ENCODE data around the gene PPEF1. TPM values are rescaled to one million over a fixed set of nuclear protein-coding genes. Genes with fewer than 3 reads are reported as not detected.
"Not testable (repeated sequence)": the region's sequence is repeated elsewhere in the genome, so short reads cannot be mapped to it uniquely, and the experiment has no call there.

Gene PPEF1
- total RNA-seq, 1 experiment from 2014 or later: not detected

- Histone ChIP-seq H3K27ac (ENCODE audit: low read length) (no peak overlapping the region), H3K9me2 (replicated peaks; ENCODE audit: insufficient read depth, low read length) (no peaks in the 10 kb centered on the region), H3K4me2 (ENCODE audit: low read depth, low read length, poor library complexity, severe bottlenecking) (no peak overlapping the region), H3K9ac (ENCODE audit: low read length) (no peak overlapping the region), H3K79me2 (ENCODE audit: low read length) (no peaks in the 10 kb centered on the region), H3K9me3 (ENCODE audit: low read length) (no peaks in the 10 kb centered on the region), H2AFZ (ENCODE audit: low read length) (no peak overlapping the region), H3K36me3 (ENCODE audit: insufficient read depth, low read length) (no peaks in the 10 kb centered on the region), H3K4me1 (ENCODE audit: low read length) (no peaks in the 10 kb centered on the region), H4K20me1 (ENCODE audit: insufficient read depth, low read depth, low read length) (no peaks in the 10 kb centered on the region), H3K27me3 (ENCODE audit: low read length) (no peaks in the 10 kb centered on the region), H3K4me3 (ENCODE audit: low read length) (no peak overlapping the region)
- no peak for DNase-seq
Observed at GRCh38 chrX:18721683-18722499, 14.4 kb downstream of the PPEF1 start.

- Histone ChIP-seq H3K27me3 (ENCODE audit: low read length) (no peaks in the 10 kb centered on the region), H3K9ac (ENCODE audit: low read length) (no peak overlapping the region), H3K4me1 (ENCODE audit: low read length) (no peaks in the 10 kb centered on the region), H3K9me2 (replicated peaks; ENCODE audit: insufficient read depth, low read length) (no peaks in the 10 kb centered on the region), H3K4me3 (ENCODE audit: low read length) (no peak overlapping the region), H3K4me2 (ENCODE audit: low read depth, low read length, poor library complexity, severe bottlenecking) (no peak overlapping the region), H2AFZ (ENCODE audit: low read length) (no peak overlapping the region), H4K20me1 (ENCODE audit: insufficient read depth, low read depth, low read length) (no peaks in the 10 kb centered on the region), H3K9me3 (ENCODE audit: low read length) (no peaks in the 10 kb centered on the region), H3K36me3 (ENCODE audit: insufficient read depth, low read length) (no peaks in the 10 kb centered on the region), H3K79me2 (ENCODE audit: low read length) (no peaks in the 10 kb centered on the region), H3K27ac (ENCODE audit: low read length) (no peak overlapping the region)
- no peak for DNase-seq
Observed at GRCh38 chrX:18722500-18723071, 15.1 kb downstream of the PPEF1 start.

- no peak for DNase-seq
- Histone ChIP-seq H3K4me2 (ENCODE audit: low read depth, low read length, poor library complexity, severe bottlenecking) (no peak overlapping the region), H2AFZ (ENCODE audit: low read length) (no peak overlapping the region), H4K20me1 (ENCODE audit: insufficient read depth, low read depth, low read length) (no peaks in the 10 kb centered on the region), H3K27ac (ENCODE audit: low read length) (no peak overlapping the region), H3K4me3 (ENCODE audit: low read length) (no peak overlapping the region), H3K9me3 (ENCODE audit: low read length) (no peaks in the 10 kb centered on the region), H3K9me2 (replicated peaks; ENCODE audit: insufficient read depth, low read length) (no peaks in the 10 kb centered on the region), H3K79me2 (ENCODE audit: low read length) (no peaks in the 10 kb centered on the region), H3K27me3 (ENCODE audit: low read length) (no peaks in the 10 kb centered on the region), H3K9ac (ENCODE audit: low read length) (no peak overlapping the region), H3K36me3 (ENCODE audit: insufficient read depth, low read length) (no peaks in the 10 kb centered on the region), H3K4me1 (ENCODE audit: low read length) (no peaks in the 10 kb centered on the region)
Observed at GRCh38 chrX:18725310-18725943, 18.0 kb downstream of the PPEF1 start.

- no peak overlapping the region for H3K4me3 ChIP-seq (ENCODE audit: low read length)
- H3K9me2 ChIP-seq (replicated peaks; ENCODE audit: insufficient read depth, low read length): no peaks in the 10 kb centered on the region
- H3K79me2 ChIP-seq (ENCODE audit: low read length): no peaks in the 10 kb centered on the region
- H3K4me1 ChIP-seq (ENCODE audit: low read length): no peaks in the 10 kb centered on the region
- no peaks in the 10 kb centered on the region for H3K9me3 ChIP-seq (ENCODE audit: low read length)
- H3K9ac ChIP-seq (ENCODE audit: low read length): no peak overlapping the region
- no peak overlapping the region for H3K27ac ChIP-seq (ENCODE audit: low read length)
- no peaks in the 10 kb centered on the region for H4K20me1 ChIP-seq (ENCODE audit: insufficient read depth, low read depth, low read length)
- no peak overlapping the region for H3K4me2 ChIP-seq (ENCODE audit: low read depth, low read length, poor library complexity, severe bottlenecking)
- DNase-seq: no peak
- H2AFZ ChIP-seq (ENCODE audit: low read length): no peak overlapping the region
- H3K36me3 ChIP-seq (ENCODE audit: insufficient read depth, low read length): no peaks in the 10 kb centered on the region
- H3K27me3 ChIP-seq (ENCODE audit: low read length): no peaks in the 10 kb centered on the region
Observed at GRCh38 chrX:18733287-18733686, 25.8 kb downstream of the PPEF1 start.

- not testable (repeated sequence) for H4K20me1 ChIP-seq (ENCODE audit: insufficient read depth, low read depth, low read length); H3K27me3 ChIP-seq (ENCODE audit: low read length); H3K79me2 ChIP-seq (ENCODE audit: low read length); DNase-seq; H3K27ac ChIP-seq (ENCODE audit: low read length); H3K9ac ChIP-seq (ENCODE audit: low read length); H3K4me3 ChIP-seq (ENCODE audit: low read length); H3K9me2 ChIP-seq (replicated peaks; ENCODE audit: insufficient read depth, low read length); H2AFZ ChIP-seq (ENCODE audit: low read length); H3K9me3 ChIP-seq (ENCODE audit: low read length); H3K36me3 ChIP-seq (ENCODE audit: insufficient read depth, low read length); H3K4me2 ChIP-seq (ENCODE audit: low read depth, low read length, poor library complexity, severe bottlenecking); H3K4me1 ChIP-seq (ENCODE audit: low read length)
Observed at GRCh38 chrX:18739609-18740008, 32.2 kb downstream of the PPEF1 start.

- Histone ChIP-seq H2AFZ (ENCODE audit: low read length) (no peak overlapping the region), H3K4me2 (ENCODE audit: low read depth, low read length, poor library complexity, severe bottlenecking) (no peak overlapping the region), H3K27ac (ENCODE audit: low read length) (no peak overlapping the region), H3K79me2 (ENCODE audit: low read length) (no peaks in the 10 kb centered on the region), H3K4me3 (ENCODE audit: low read length) (no peak overlapping the region), H3K36me3 (ENCODE audit: insufficient read depth, low read length) (no peaks in the 10 kb centered on the region), H4K20me1 (ENCODE audit: insufficient read depth, low read depth, low read length) (no peaks in the 10 kb centered on the region), H3K9me2 (replicated peaks; ENCODE audit: insufficient read depth, low read length) (no peaks in the 10 kb centered on the region), H3K9me3 (ENCODE audit: low read length) (no peaks in the 10 kb centered on the region), H3K9ac (ENCODE audit: low read length) (no peak overlapping the region), H3K4me1 (ENCODE audit: low read length) (no peaks in the 10 kb centered on the region), H3K27me3 (ENCODE audit: low read length) (no peaks in the 10 kb centered on the region)
- DNase-seq: no peak
Observed at GRCh38 chrX:18748499-18748898, 41.1 kb downstream of the PPEF1 start.

GRCh38 chrX:18753631-18754030 is 46.2 kb downstream of the PPEF1 start:
- H3K9me2 ChIP-seq (replicated peaks; ENCODE audit: insufficient read depth, low read length): no peaks in the 10 kb centered on the region
- no peaks in the 10 kb centered on the region for H3K27me3 ChIP-seq (ENCODE audit: low read length)
- no peak overlapping the region for H3K9ac ChIP-seq (ENCODE audit: low read length)
- no peak overlapping the region for H2AFZ ChIP-seq (ENCODE audit: low read length)
- no peak overlapping the region for H3K4me2 ChIP-seq (ENCODE audit: low read depth, low read length, poor library complexity, severe bottlenecking)
- H4K20me1 ChIP-seq (ENCODE audit: insufficient read depth, low read depth, low read length): no peaks in the 10 kb centered on the region
- H3K79me2 ChIP-seq (ENCODE audit: low read length): no peaks in the 10 kb centered on the region
- H3K9me3 ChIP-seq (ENCODE audit: low read length): no peaks in the 10 kb centered on the region
- DNase-seq: no peak
- no peaks in the 10 kb centered on the region for H3K36me3 ChIP-seq (ENCODE audit: insufficient read depth, low read length)
- H3K4me3 ChIP-seq (ENCODE audit: low read length): no peak overlapping the region
- no peak overlapping the region for H3K27ac ChIP-seq (ENCODE audit: low read length)
- H3K4me1 ChIP-seq (ENCODE audit: low read length): no peaks in the 10 kb centered on the region

GRCh38 chrX:18755651-18756050 is 48.2 kb downstream of the PPEF1 start:
- no peaks in the 10 kb centered on the region for H3K27me3 ChIP-seq (ENCODE audit: low read length)
- no peaks in the 10 kb centered on the region for H3K9me2 ChIP-seq (replicated peaks; ENCODE audit: insufficient read depth, low read length)
- H3K79me2 ChIP-seq (ENCODE audit: low read length): no peaks in the 10 kb centered on the region
- H3K4me2 ChIP-seq (ENCODE audit: low read depth, low read length, poor library complexity, severe bottlenecking): no peak overlapping the region
- DNase-seq: no peak
- H3K36me3 ChIP-seq (ENCODE audit: insufficient read depth, low read length): no peaks in the 10 kb centered on the region
- no peak overlapping the region for H3K27ac ChIP-seq (ENCODE audit: low read length)
- no peaks in the 10 kb centered on the region for H3K9me3 ChIP-seq (ENCODE audit: low read length)
- no peak overlapping the region for H3K4me3 ChIP-seq (ENCODE audit: low read length)
- H3K4me1 ChIP-seq (ENCODE audit: low read length): no peaks in the 10 kb centered on the region
- H2AFZ ChIP-seq (ENCODE audit: low read length): no peak overlapping the region
- H3K9ac ChIP-seq (ENCODE audit: low read length): no peak overlapping the region
- no peaks in the 10 kb centered on the region for H4K20me1 ChIP-seq (ENCODE audit: insufficient read depth, low read depth, low read length)

All from Karpas-422 (cell line).